Activated CD8-positive, alpha-beta memory T cell treated with anti-CD3 and anti-CD28 coated beads for 4 hours (primary cell): ENCODE results near the gene CALD1.

ENCODE experiments used
- DNase-seq, 2 donors: peaks; one replicate each; pipeline ENCODE4 v3.0.0-alpha.2; 2020; ENCODE audit warnings: low read depth in 2 of 2

Gene CALD1

GRCh38 chr7:134827436-134827835 lies 48.0 kb downstream of the CALD1 start:
- no peak for DNase-seq

GRCh38 chr7:134827889-134828288 lies 48.5 kb downstream of the CALD1 start:
- DNase-seq, result no peak

GRCh38 chr7:134828361-134828760 lies 48.9 kb downstream of the CALD1 start:
- DNase-seq, result no peak

- DNase-seq, result no peak
Measured at GRCh38 chr7:134829380-134829986, 50.0 kb downstream of the CALD1 start.

- no peak for DNase-seq
Measured at GRCh38 chr7:134831862-134832261, 52.4 kb downstream of the CALD1 start.

- DNase-seq, result no peak
Measured at GRCh38 chr7:134832367-134832766, 52.9 kb downstream of the CALD1 start.

- no peak for DNase-seq
Measured at GRCh38 chr7:134834689-134835462, 55.4 kb downstream of the CALD1 start.

- DNase-seq, result no peak
Measured at GRCh38 chr7:134835463-134835823, 56.0 kb downstream of the CALD1 start.

GRCh38 chr7:134836447-134836846 lies 57.0 kb downstream of the CALD1 start:
- DNase-seq, result no peak

- no peak for DNase-seq
Measured at GRCh38 chr7:134839298-134839697, 59.9 kb downstream of the CALD1 start.

- DNase-seq, result no peak
Measured at GRCh38 chr7:134842062-134842461, 62.6 kb downstream of the CALD1 start.

GRCh38 chr7:134842886-134843430 lies 63.5 kb downstream of the CALD1 start:
- no peak for DNase-seq

- no peak for DNase-seq
Measured at GRCh38 chr7:134844200-134844599, 64.8 kb downstream of the CALD1 start.

- DNase-seq, result no peak
Measured at GRCh38 chr7:134845461-134845860, 66.0 kb downstream of the CALD1 start.

- DNase-seq, result no peak
Measured at GRCh38 chr7:134847851-134848588, 68.6 kb downstream of the CALD1 start.

- no peak for DNase-seq
Measured at GRCh38 chr7:134850066-134850465, 70.6 kb downstream of the CALD1 start.

GRCh38 chr7:134851141-134851540 lies 71.7 kb downstream of the CALD1 start:
- no peak for DNase-seq

- no peak for DNase-seq
Measured at GRCh38 chr7:134852625-134853024, 73.2 kb downstream of the CALD1 start.

- no peak for DNase-seq
Measured at GRCh38 chr7:134854816-134855215, 75.4 kb downstream of the CALD1 start.

GRCh38 chr7:134855442-134855841 lies 76.0 kb downstream of the CALD1 start:
- DNase-seq, result no peak

GRCh38 chr7:134856091-134856490 lies 76.7 kb downstream of the CALD1 start:
- DNase-seq, result no peak

GRCh38 chr7:134856691-134857090 lies 77.3 kb downstream of the CALD1 start:
- DNase-seq, result no peak

- no peak for DNase-seq
Measured at GRCh38 chr7:134857958-134858357, 78.5 kb downstream of the CALD1 start.
